K562 (cell line): ENCODE results near the gene GRIN2A. TPM values are rescaled to one million over a fixed set of nuclear protein-coding genes. Genes with fewer than 3 reads are reported as not detected.

Experiments
- ATAC-seq: fragments of 200-7000 bp; cut with Tn5 transposase; 3 replicates; pipeline ENCODE4 v1.9.1; 2020; ENCODE audit warnings: moderate library complexity
- BruUV-seq: library from RNA; stranded (reverse); fragments of 400-500 nt; replicated peaks from 2 replicates; lab custom pipeline; 2021; lab: Mats Ljungman, UMichigan
- CTCF ChIA-PET: fragments of 300-600 bp; formaldehyde crosslinking; extraction: SDS; loops from one replicate; lab custom pipeline; 2021; ENCODE audit warnings: low intra/inter-chr PET ratio; lab: Yijun Ruan, JAX
- POLR2A ChIA-PET: fragments of 300-600, 350-650 bp; sonication (Branson Sonifier 250); formaldehyde crosslinking; extraction: SDS; loops from one replicate; lab custom pipeline; 2021; ENCODE audit warnings: antibody characterized with exemption, inconsistent platforms; lab: Yijun Ruan, JAX
- DNase-seq, 4 experiments: peaks; one replicate each; pipeline versions ENCODE4 v3.0.0 to v3.0.0-alpha.2; 2011 to 2018; ENCODE audit warnings: low spot score in 3 of 4, mixed read lengths in 3 of 4; ENCODE audit errors: extremely low read depth in 1 of 4
- FAIRE-seq: peaks from 2 replicates; lab custom pipeline; 2011; peaks lifted over from hg19 to GRCh38; lab: Jason Lieb, UNC
- H2AFZ ChIP-seq: 2 replicates; pipeline ENCODE4 v1.6.0; 2011; ENCODE audit warnings: low read depth, low read length, control low read depth, inconsistent platforms
- H3K27ac ChIP-seq: fragments of 200-600 bp; 3 replicates; pipeline ENCODE4 v1.8.0; 2011; ENCODE audit warnings: low read depth, mild to moderate bottlenecking, control low read depth, inconsistent platforms, low read length, moderate library complexity, mixed read lengths; ENCODE audit errors: extremely low read depth
- H3K27me3 ChIP-seq, 2 experiments: fragments of 300-600 bp in 1 of 2; 2 replicates in 1 of 2; 3 replicates in 1 of 2; pipeline versions ENCODE4 v1.6.0 to v1.8.0; 2011; ENCODE audit warnings: inconsistent platforms in 2 of 2, low read length in 2 of 2, mild to moderate bottlenecking in 1 of 2, mixed read lengths in 1 of 2, moderate library complexity in 1 of 2; ENCODE audit not compliant: control insufficient read depth in 2 of 2, insufficient read depth in 2 of 2
- H3K36me3 ChIP-seq: fragments of 300-600 bp; 3 replicates; pipeline ENCODE4 v1.8.0; 2011; ENCODE audit warnings: mild to moderate bottlenecking, low read length, inconsistent platforms; ENCODE audit not compliant: control insufficient read depth, insufficient read depth
- H3K4me1 ChIP-seq, 2 experiments: fragments of 200-600 bp in 1 of 2; replicated peaks in 1 of 2; 2 replicates in 1 of 2; 3 replicates in 1 of 2; pipeline versions ENCODE4 v1.5.1 to v1.8.0; 2011; ENCODE audit warnings: inconsistent platforms in 2 of 2, low read length in 2 of 2, mild to moderate bottlenecking in 1 of 2, mixed read lengths in 1 of 2, moderate library complexity in 1 of 2; ENCODE audit not compliant: control insufficient read depth in 2 of 2, insufficient read depth in 2 of 2
- H3K4me2 ChIP-seq: 2 replicates; pipeline ENCODE4 v1.6.1; 2011; ENCODE audit warnings: low read length, control low read depth, inconsistent platforms, mixed read lengths; ENCODE audit not compliant: insufficient read depth
- H3K4me3 ChIP-seq: fragments of 200-600 bp; sonication (generic), shearing (Covaris generic); 2 replicates; pipeline ENCODE4 v1.5.1; 2016; ENCODE audit warnings: control low read depth, inconsistent platforms
- H3K79me2 ChIP-seq: fragments of 200-600 bp; 3 replicates; pipeline ENCODE4 v1.8.0; 2011; ENCODE audit warnings: low read length, inconsistent platforms; ENCODE audit not compliant: control insufficient read depth, insufficient read depth
- H3K9ac ChIP-seq, 2 experiments: 2 replicates each; pipeline versions ENCODE4 v1.6.0 to v1.6.1; 2011; ENCODE audit warnings: low read depth in 2 of 2, low read length in 2 of 2, control low read depth in 1 of 2, inconsistent platforms in 1 of 2, mild to moderate bottlenecking in 1 of 2, mixed read lengths in 1 of 2; ENCODE audit not compliant: insufficient read depth in 1 of 2
- H3K9me1 ChIP-seq: one replicate; pipeline ENCODE4 v1.6.0; 2011; ENCODE audit warnings: inconsistent platforms, mild to moderate bottlenecking, low read length, moderate library complexity; ENCODE audit not compliant: control insufficient read depth, insufficient read depth
- H3K9me3 ChIP-seq: replicated peaks from 2 replicates; pipeline ENCODE4 v1.5.1; 2011; ENCODE audit warnings: low read depth, low read length, inconsistent platforms; ENCODE audit not compliant: control insufficient read depth, insufficient read depth
- H4K20me1 ChIP-seq: replicated peaks from 2 replicates; pipeline ENCODE4 v1.6.1; 2011; ENCODE audit warnings: low read length, inconsistent platforms, mixed read lengths; ENCODE audit not compliant: control insufficient read depth, insufficient read depth
- CBX2 ChIP-seq: fragments of 200-600 bp; sonication (generic); IDR thresholded peaks from one replicate; pipeline ENCODE4 v1.6.1; 2012; ENCODE audit warnings: mild to moderate bottlenecking, low read length, inconsistent platforms; ENCODE audit not compliant: insufficient read depth, poor library complexity, severe bottlenecking
- ERF ChIP-seq: fragments of 450-650 bp; formaldehyde crosslinking; IDR thresholded peaks from 2 replicates; pipeline ENCODE4 v1.4.0; 2020; ENCODE audit warnings: mild to moderate bottlenecking, mixed read lengths
- EZH2 ChIP-seq: IDR thresholded peaks from 2 replicates; pipeline ENCODE4 v1.6.1; 2012; ENCODE audit warnings: low read depth, mild to moderate bottlenecking, inconsistent platforms, low read length, borderline replicate concordance
- KLF1 ChIP-seq: fragments of 450-650 bp; IDR thresholded peaks from 2 replicates; pipeline ENCODE4 v1.6.1; 2016; ENCODE audit warnings: missing genetic modification characterization, missing compliant biosample characterization
- MECOM ChIP-seq: fragments of 250-450 bp; sonication (Bioruptor Pico); IDR thresholded peaks from 2 replicates; pipeline ENCODE4 v1.8.0; 2022; ENCODE audit warnings: inconsistent platforms
- MEF2A ChIP-seq: IDR thresholded peaks from 2 replicates; pipeline ENCODE4 v1.6.1; 2011; ENCODE audit warnings: low read depth, mild to moderate bottlenecking, low read length, moderate library complexity; ENCODE audit not compliant: control insufficient read depth
- NR3C1 ChIP-seq: sonication (generic); formaldehyde crosslinking; IDR thresholded peaks from 2 replicates; pipeline ENCODE4 v1.8.1; 2022; ENCODE audit warnings: missing genetic modification reagents
- SP1 ChIP-seq: sonication (generic); formaldehyde crosslinking; IDR thresholded peaks from 2 replicates; pipeline ENCODE4 v1.8.1; 2022; ENCODE audit warnings: mild to moderate bottlenecking, missing genetic modification reagents
- TBP ChIP-seq: optimal IDR thresholded peaks from 2 replicates; pipeline ENCODE3; 2011; ENCODE audit warnings: low read depth, low read length, improper control_type of control experiment
- WGBS: fragments of 100-300 bp; shearing (Covaris generic); methylation state at CpG from one replicate; pipeline ENCODE4 v1.1.6; 2016; ENCODE audit warnings: low coverage, mixed read lengths; ENCODE audit not compliant: insufficient coverage; ENCODE audit errors: missing lambda C conversion rate; 5-methylcytosine and 5-hydroxymethylcytosine counted together
- in situ Hi-C: fragments of 300-500 bp; cut with MboI; formaldehyde crosslinking; loops from 4 replicates; pipeline ENCODE4 v1.15.0; 2018; ENCODE audit warnings: inconsistent platforms, mixed read lengths
- intact Hi-C: fragments of 100-400 bp; cut with micrococcal nuclease; formaldehyde crosslinking; loops from 2 replicates; pipeline ENCODE4 v1.14.2; 2022
- polyA plus RNA-seq, 8 experiments: library from polyadenylated mRNA; depleted of rRNA in 4 of 8; stranded (reverse) in 5 of 8; unstranded in 3 of 8; fragments of >200 nt; fragmentation: Nextera tagmentation in 2 of 8; fragmentation: Illumina TruSeq in 1 of 8; extraction: Ambion mirVana in 2 of 8; extraction: Trizol in 1 of 8; gene quantifications; 2 replicates each; pipeline versions ENCODE4 v1.2.1 to v1.2.3, GENCODE V29; 2011 to 2014; ENCODE audit warnings: inconsistent platforms in 1 of 8, missing spikeins in 1 of 8
- total RNA-seq, 7 experiments: library from RNA; depleted of rRNA in 6 of 7; stranded (reverse); fragments of >200 nt in 6 of 7; fragmentation: Illumina TruSeq in 2 of 7; extraction: Trizol in 2 of 7; gene quantifications; 2 replicates each; pipeline versions ENCODE4 v1.2.1 to v1.2.3, GENCODE V29; 2011 to 2021; ENCODE audit warnings: low replicate concordance in 1 of 7
- TF ChIP-seq, protein P1 (sequence below): fragments of 450-650 bp; IDR thresholded peaks from 2 replicates; pipeline ENCODE4 v1.6.1; 2016

Gene GRIN2A
- total and polyA plus RNA-seq, 9 of the 15 experiments (the other 6 are each of a cell fraction or from before 2014, with no cell fraction given) = not detected

DNA sequence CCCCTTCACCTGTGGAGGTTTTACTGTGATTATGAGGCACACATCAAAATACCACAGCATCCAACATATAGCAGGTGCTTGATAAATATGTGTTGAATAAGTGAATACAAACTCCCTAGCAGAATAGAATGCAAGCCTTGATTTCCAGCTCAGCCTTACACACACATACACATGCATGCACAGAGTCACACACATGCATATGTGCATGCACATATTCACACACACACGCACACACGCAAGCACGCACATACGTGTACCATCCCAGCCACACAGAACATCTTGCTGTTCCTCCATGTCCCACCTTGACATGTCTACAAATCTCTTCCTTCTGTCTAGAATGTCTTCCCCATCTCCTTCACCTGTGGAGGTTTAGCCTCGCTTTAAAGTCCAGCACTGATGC lies 160.1 kb downstream of the GRIN2A start:
- Histone ChIP-seq H3K79me2 (no peaks in the 10 kb centered on the region), H3K9ac (no peak overlapping the region), H3K4me2 (no peak overlapping the region), H3K4me3 (no peak overlapping the region), H3K36me3 (no peaks in the 10 kb centered on the region), H2AFZ (no peak overlapping the region), H3K9me3 (no peaks in the 10 kb centered on the region), H3K9me1 (no peaks in the 10 kb centered on the region), H3K4me1 (no peaks in the 10 kb centered on the region), H3K27me3 (no peaks in the 10 kb centered on the region; a peak in 1 of 5 replicates), H4K20me1 (no peaks in the 10 kb centered on the region; the same call in 1 of the 2 replicates), H3K27ac (no peak overlapping the region)
- in situ Hi-C loops = no loop called here
- FAIRE-seq (no peak), DNase-seq (no peak), ATAC-seq (no peak)
- WGBS = 0% methylated on average over 5 of the region's 5 CpGs
- intact Hi-C loops = no loop called here
- no peak for TF ChIP-seq MECOM (CRISPR knock-in tag)
- BruUV-seq = no TSS peak
- POLR2A ChIA-PET = interaction anchor here (1.1 kb wide), 1 partner anchor 8 kb away, joined by 3 read pairs; no protein-coding TSS in a partner anchor
- CTCF ChIA-PET = no interaction called here

DNA sequence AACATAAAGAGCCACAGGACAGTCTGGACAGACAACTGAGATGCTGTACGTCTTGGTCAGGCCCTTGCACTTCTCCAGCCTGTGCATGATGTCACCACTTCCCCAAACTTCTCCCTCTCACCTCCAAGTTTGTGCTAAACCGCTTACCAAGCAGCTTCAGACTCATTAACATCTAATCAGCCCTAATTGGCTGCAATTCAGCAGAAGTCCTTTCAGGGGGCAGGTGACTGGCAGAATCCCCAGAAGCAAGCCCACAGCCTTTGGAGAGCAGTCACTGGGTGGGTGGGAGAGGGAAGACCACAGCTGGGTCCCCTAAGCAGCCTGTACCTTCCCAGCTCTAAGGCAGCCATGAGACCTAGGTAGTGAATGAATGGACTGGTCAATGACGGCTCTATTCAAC lies 161.4 kb downstream of the GRIN2A start:
- POLR2A ChIA-PET = interaction anchor here (0.8 kb wide), 1 partner anchor 10 kb away, joined by 3 read pairs; no protein-coding TSS in a partner anchor

More for the DNA sequence above, 161.4 kb downstream of the GRIN2A start:
- no peak overlapping the region for H3K9ac ChIP-seq
- no peak overlapping the region for H2AFZ ChIP-seq
- no peaks in the 10 kb centered on the region for H3K9me3 ChIP-seq
- TF ChIP-seq KLF1 (tag) (no peak), EZH2 (no peak), SP1 (no peak), MEF2A (no peak), CBX2 (no peak), TBP (no peak), NR3C1 (CRISPR knock-in tag) (no peak), ERF (CRISPR knock-in tag) (no peak)
- TF ChIP-seq, protein P1, sequence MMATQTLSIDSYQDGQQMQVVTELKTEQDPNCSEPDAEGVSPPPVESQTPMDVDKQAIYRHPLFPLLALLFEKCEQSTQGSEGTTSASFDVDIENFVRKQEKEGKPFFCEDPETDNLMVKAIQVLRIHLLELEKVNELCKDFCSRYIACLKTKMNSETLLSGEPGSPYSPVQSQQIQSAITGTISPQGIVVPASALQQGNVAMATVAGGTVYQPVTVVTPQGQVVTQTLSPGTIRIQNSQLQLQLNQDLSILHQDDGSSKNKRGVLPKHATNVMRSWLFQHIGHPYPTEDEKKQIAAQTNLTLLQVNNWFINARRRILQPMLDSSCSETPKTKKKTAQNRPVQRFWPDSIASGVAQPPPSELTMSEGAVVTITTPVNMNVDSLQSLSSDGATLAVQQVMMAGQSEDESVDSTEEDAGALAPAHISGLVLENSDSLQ = no peak
- CTCF ChIA-PET = no interaction called here
- H3K4me2 ChIP-seq = no peak overlapping the region
- in situ Hi-C loops = no loop called here
- no peaks in the 10 kb centered on the region for H3K36me3 ChIP-seq
- FAIRE-seq (no peak), ATAC-seq (no peak), DNase-seq (no peak)
- H3K27me3 ChIP-seq = peaks cover 0 to 9% of the 10 kb centered on the region in 2 experiments; a peak in 1 of 5 replicates
- no peaks in the 10 kb centered on the region for H3K9me1 ChIP-seq
- H3K79me2 ChIP-seq = no peaks in the 10 kb centered on the region
- intact Hi-C loops = no loop called here
- BruUV-seq = no TSS peak
- H4K20me1 ChIP-seq = peaks cover 4% of the 10 kb centered on the region; the same call in 1 of the 2 replicates
- no peak overlapping the region for H3K4me3 ChIP-seq
- no peak overlapping the region for H3K27ac ChIP-seq
- no peaks in the 10 kb centered on the region for H3K4me1 ChIP-seq
- WGBS = 0% methylated on average over 3 of the region's 3 CpGs
